ENCODE data around the gene IRX3. TPM values are rescaled to one million over a fixed set of nuclear protein-coding genes. Genes with fewer than 3 reads are reported as not detected.

Gene IRX3
- total and polyA plus RNA-seq, 10 of the 15 experiments (the other 5 are each of a cell fraction or from before 2014, with no cell fraction given) = 0.05 TPM; not detected in 9

DNA sequence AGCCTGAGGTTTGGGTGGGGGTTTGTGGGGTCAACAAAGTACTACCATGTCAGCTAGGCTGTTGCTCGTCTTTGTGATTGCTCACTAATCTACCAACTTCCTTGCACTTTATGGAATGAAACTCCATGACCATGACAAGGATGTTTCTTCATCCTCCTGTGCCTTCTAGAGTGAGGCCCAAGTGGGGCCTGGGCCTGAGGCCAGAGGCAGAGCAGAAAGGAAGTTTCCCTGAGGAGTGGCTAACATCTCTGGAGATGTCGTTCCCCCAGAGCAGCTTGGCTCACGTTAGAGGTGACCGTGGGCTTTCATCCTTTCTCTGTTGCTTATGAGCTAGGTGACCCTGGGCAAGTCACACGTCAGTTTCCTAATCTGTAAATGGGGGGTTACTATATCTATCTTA, 41.0 kb upstream of the IRX3 start:
- FAIRE-seq (no peak), DNase-seq (ENCODE audit: low read depth, low spot score) (no peak), ATAC-seq (no peak)
- CTCF ChIA-PET = no interaction called here
- H3K27me3 ChIP-seq (replicated peaks in 1 of 2; ENCODE audit: control insufficient read depth in 2 of 2, insufficient read depth in 2 of 2, low read length in 1 of 2) = no peaks in the 10 kb centered on the region
- in situ Hi-C loops (cut with MboI) (no loop called here), intact Hi-C loops (cut with micrococcal nuclease; ENCODE audit: unreplicated experiment) (no loop called here)
- no peak overlapping the region for H3K4me3 ChIP-seq
- BruUV-seq (replicated peaks) = no TSS peak
- SMC1A ChIA-PET (ENCODE audit: uncharacterized antibody, unreplicated experiment) = no interaction called here
- H3K9me3 ChIP-seq (replicated peaks; ENCODE audit: control insufficient read depth, insufficient read depth, low read length) = no peaks in the 10 kb centered on the region
- H4K20me1 ChIP-seq (ENCODE audit: control insufficient read depth, insufficient read depth) = no peaks in the 10 kb centered on the region
- H3K4me1 ChIP-seq (ENCODE audit: control insufficient read depth, insufficient read depth, low read length) = no peaks in the 10 kb centered on the region
- H3K9ac ChIP-seq (ENCODE audit: control insufficient read depth, insufficient read depth, low read length) = no peak overlapping the region
- H3K36me3 ChIP-seq (ENCODE audit: control insufficient read depth in 2 of 2, insufficient read depth in 2 of 2, low read length in 1 of 2) = no peaks in the 10 kb centered on the region
- POLR2A ChIA-PET = no interaction called here
- H2AFZ ChIP-seq (ENCODE audit: control insufficient read depth, low read depth, low read length) = no peak overlapping the region
- WGBS (ENCODE audit: insufficient coverage, insufficient replicate concordance, low lambda C conversion rate, missing lambda C conversion rate) = 17% methylated on average over 5 of the region's 5 CpGs
- no peak overlapping the region for H3K27ac ChIP-seq (ENCODE audit: control insufficient read depth, insufficient read depth)
- H3K79me2 ChIP-seq (ENCODE audit: control insufficient read depth, insufficient read depth, low read length) = no peaks in the 10 kb centered on the region
- RAD21 ChIA-PET (ENCODE audit: unreplicated experiment) = no interaction called here
- no peak overlapping the region for H3K4me2 ChIP-seq (ENCODE audit: control insufficient read depth, insufficient read depth)
- TF ChIP-seq, protein P1, sequence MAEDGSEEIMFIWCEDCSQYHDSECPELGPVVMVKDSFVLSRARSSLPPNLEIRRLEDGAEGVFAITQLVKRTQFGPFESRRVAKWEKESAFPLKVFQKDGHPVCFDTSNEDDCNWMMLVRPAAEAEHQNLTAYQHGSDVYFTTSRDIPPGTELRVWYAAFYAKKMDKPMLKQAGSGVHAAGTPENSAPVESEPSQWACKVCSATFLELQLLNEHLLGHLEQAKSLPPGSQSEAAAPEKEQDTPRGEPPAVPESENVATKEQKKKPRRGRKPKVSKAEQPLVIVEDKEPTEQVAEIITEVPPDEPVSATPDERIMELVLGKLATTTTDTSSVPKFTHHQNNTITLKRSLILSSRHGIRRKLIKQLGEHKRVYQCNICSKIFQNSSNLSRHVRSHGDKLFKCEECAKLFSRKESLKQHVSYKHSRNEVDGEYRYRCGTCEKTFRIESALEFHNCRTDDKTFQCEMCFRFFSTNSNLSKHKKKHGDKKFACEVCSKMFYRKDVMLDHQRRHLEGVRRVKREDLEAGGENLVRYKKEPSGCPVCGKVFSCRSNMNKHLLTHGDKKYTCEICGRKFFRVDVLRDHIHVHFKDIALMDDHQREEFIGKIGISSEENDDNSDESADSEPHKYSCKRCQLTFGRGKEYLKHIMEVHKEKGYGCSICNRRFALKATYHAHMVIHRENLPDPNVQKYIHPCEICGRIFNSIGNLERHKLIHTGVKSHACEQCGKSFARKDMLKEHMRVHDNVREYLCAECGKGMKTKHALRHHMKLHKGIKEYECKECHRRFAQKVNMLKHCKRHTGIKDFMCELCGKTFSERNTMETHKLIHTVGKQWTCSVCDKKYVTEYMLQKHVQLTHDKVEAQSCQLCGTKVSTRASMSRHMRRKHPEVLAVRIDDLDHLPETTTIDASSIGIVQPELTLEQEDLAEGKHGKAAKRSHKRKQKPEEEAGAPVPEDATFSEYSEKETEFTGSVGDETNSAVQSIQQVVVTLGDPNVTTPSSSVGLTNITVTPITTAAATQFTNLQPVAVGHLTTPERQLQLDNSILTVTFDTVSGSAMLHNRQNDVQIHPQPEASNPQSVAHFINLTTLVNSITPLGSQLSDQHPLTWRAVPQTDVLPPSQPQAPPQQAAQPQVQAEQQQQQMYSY (CRISPR knock-in tag; IDR thresholded peaks at IDR 0.05) = no peak

DNA sequence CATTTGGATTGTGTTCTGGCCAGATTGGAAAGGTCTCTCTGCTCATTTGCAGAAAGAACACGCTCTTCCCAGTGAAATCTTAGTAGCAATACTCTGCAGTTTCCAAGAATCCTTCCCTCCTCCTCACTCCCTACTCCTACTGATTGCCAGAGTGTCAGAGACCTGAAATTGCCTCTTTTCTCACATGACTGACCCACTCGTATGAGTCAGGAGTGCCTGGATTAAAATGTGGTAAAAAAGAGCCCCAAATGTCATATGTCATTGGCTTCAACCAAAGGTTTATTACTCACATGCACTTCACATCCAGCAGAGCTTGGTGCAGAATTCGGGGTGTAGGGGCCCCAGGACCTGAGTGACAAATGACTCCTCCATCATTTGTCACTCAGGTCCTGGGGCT, 39.7 kb upstream of the IRX3 start:
- CTCF ChIA-PET = no interaction called here
- BruUV-seq (replicated peaks) = no TSS peak
- RAD21 ChIA-PET (ENCODE audit: unreplicated experiment) = no interaction called here

More for the DNA sequence above, 39.7 kb upstream of the IRX3 start:
- SMC1A ChIA-PET (ENCODE audit: uncharacterized antibody, unreplicated experiment) = no interaction called here
- Histone ChIP-seq H2AFZ (ENCODE audit: control insufficient read depth, low read depth, low read length) (no peak overlapping the region), H3K4me3 (no peak overlapping the region), H3K27ac (ENCODE audit: control insufficient read depth, insufficient read depth) (no peak overlapping the region), H3K36me3 (ENCODE audit: control insufficient read depth in 2 of 2, insufficient read depth in 2 of 2, low read length in 1 of 2) (no peaks in the 10 kb centered on the region), H3K9me3 (replicated peaks; ENCODE audit: control insufficient read depth, insufficient read depth, low read length) (no peaks in the 10 kb centered on the region), H3K27me3 (replicated peaks in 1 of 2; ENCODE audit: control insufficient read depth in 2 of 2, insufficient read depth in 2 of 2, low read length in 1 of 2) (no peaks in the 10 kb centered on the region), H3K4me2 (ENCODE audit: control insufficient read depth, insufficient read depth) (no peak overlapping the region), H4K20me1 (ENCODE audit: control insufficient read depth, insufficient read depth) (no peaks in the 10 kb centered on the region), H3K4me1 (ENCODE audit: control insufficient read depth, insufficient read depth, low read length) (no peaks in the 10 kb centered on the region), H3K9ac (ENCODE audit: control insufficient read depth, insufficient read depth, low read length) (no peak overlapping the region), H3K79me2 (ENCODE audit: control insufficient read depth, insufficient read depth, low read length) (no peaks in the 10 kb centered on the region)
- intact Hi-C loops (cut with micrococcal nuclease; ENCODE audit: unreplicated experiment) (no loop called here), in situ Hi-C loops (cut with MboI) (no loop called here)
- FAIRE-seq (no peak), DNase-seq (ENCODE audit: low read depth, low spot score) (no peak), ATAC-seq (no peak)
- TF ChIP-seq, protein P2, sequence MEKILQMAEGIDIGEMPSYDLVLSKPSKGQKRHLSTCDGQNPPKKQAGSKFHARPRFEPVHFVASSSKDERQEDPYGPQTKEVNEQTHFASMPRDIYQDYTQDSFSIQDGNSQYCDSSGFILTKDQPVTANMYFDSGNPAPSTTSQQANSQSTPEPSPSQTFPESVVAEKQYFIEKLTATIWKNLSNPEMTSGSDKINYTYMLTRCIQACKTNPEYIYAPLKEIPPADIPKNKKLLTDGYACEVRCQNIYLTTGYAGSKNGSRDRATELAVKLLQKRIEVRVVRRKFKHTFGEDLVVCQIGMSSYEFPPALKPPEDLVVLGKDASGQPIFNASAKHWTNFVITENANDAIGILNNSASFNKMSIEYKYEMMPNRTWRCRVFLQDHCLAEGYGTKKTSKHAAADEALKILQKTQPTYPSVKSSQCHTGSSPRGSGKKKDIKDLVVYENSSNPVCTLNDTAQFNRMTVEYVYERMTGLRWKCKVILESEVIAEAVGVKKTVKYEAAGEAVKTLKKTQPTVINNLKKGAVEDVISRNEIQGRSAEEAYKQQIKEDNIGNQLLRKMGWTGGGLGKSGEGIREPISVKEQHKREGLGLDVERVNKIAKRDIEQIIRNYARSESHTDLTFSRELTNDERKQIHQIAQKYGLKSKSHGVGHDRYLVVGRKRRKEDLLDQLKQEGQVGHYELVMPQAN (conservative IDR thresholded peaks at IDR 0.05) = no peak
- WGBS (ENCODE audit: insufficient coverage, insufficient replicate concordance, low lambda C conversion rate, missing lambda C conversion rate) = 0% methylated on average over 3 of the region's 3 CpGs
- POLR2A ChIA-PET = no interaction called here

Measured in GM12878 (cell line).